Calu3 (cell line): ENCODE data around the gene VSTM1. TPM values are rescaled to one million over a fixed set of nuclear protein-coding genes. Genes with fewer than 3 reads are reported as not detected.

Experiments used
- BruUV-seq: library from RNA; stranded (reverse); fragments of 400-500 nt; replicated peaks from 2 replicates; lab custom pipeline; 2021; lab: Mats Ljungman, UMichigan
- CTCF ChIA-PET: fragments of 300-600 bp; sonication (Branson Sonifier 250); formaldehyde crosslinking; loops from one replicate; lab custom pipeline; 2022; ENCODE audit warnings: antibody characterized with exemption; lab: Charles Lee
- DNase-seq: peaks from one replicate; pipeline ENCODE4 v3.0.0; 2022
- H3K27ac Mint-ChIP-seq: one replicate; pipeline ENCODE4 v1.8.0; 2022; ENCODE audit warnings: mixed read lengths; ENCODE audit not compliant: unreplicated experiment
- H3K27me3 Mint-ChIP-seq: one replicate; pipeline ENCODE4 v1.8.0; 2022; ENCODE audit warnings: mixed read lengths; ENCODE audit not compliant: unreplicated experiment
- H3K36me3 Mint-ChIP-seq: one replicate; pipeline ENCODE4 v1.8.0; 2022; ENCODE audit warnings: mild to moderate bottlenecking, moderate library complexity, mixed read lengths; ENCODE audit not compliant: insufficient read depth, unreplicated experiment
- H3K4me1 Mint-ChIP-seq: one replicate; pipeline ENCODE4 v1.8.0; 2022; ENCODE audit warnings: mild to moderate bottlenecking, low read depth, mixed read lengths; ENCODE audit not compliant: unreplicated experiment
- H3K4me3 Mint-ChIP-seq: one replicate; pipeline ENCODE4 v1.8.0; 2022; ENCODE audit warnings: mild to moderate bottlenecking, low read depth, moderate library complexity, mixed read lengths; ENCODE audit not compliant: unreplicated experiment
- H3K9me3 Mint-ChIP-seq: one replicate; pipeline ENCODE4 v1.8.0; 2022; ENCODE audit warnings: low read depth, mixed read lengths; ENCODE audit not compliant: unreplicated experiment
- CTCF ChIP-seq: fragments of 200-600 bp; IDR thresholded peaks from one replicate; pipeline ENCODE4 v1.8.0; 2022; ENCODE audit warnings: antibody characterized with exemption; ENCODE audit not compliant: unreplicated experiment
- intact Hi-C: fragments of 100-400 bp; cut with micrococcal nuclease; formaldehyde crosslinking; loops from one replicate; pipeline ENCODE4 v1.10.0; 2022; ENCODE audit not compliant: unreplicated experiment
- total RNA-seq: library from RNA; stranded (reverse); gene quantifications from 2 replicates; pipeline ENCODE4 v1.2.3, GENCODE V29; 2022

VSTM1 gene
- total RNA-seq, 1 experiment from 2014 or later = not detected

GRCh38 chr19:53999694-54000093 is 64.0 kb downstream of the VSTM1 start:
- peak overlapping the region; percentile 5 for H3K27ac Mint-ChIP-seq
- peaks cover 64% of the 10 kb centered on the region for H3K4me1 Mint-ChIP-seq
- no peaks in the 10 kb centered on the region for H3K27me3 Mint-ChIP-seq
- DNase-seq = no peak
- H3K4me3 Mint-ChIP-seq = no peak overlapping the region
- no TSS peak for BruUV-seq
- peaks cover 2% of the 10 kb centered on the region for H3K9me3 Mint-ChIP-seq
- H3K36me3 Mint-ChIP-seq = peaks cover 84% of the 10 kb centered on the region
- CTCF ChIA-PET = no interaction called here
- no peak for TF ChIP-seq CTCF
- intact Hi-C loops = no loop called here

- Mint-ChIP-seq H3K4me3 (no peak overlapping the region), H3K36me3 (peaks cover 86% of the 10 kb centered on the region), H3K4me1 (peaks cover 77% of the 10 kb centered on the region), H3K9me3 (peaks cover 2% of the 10 kb centered on the region), H3K27me3 (no peaks in the 10 kb centered on the region), H3K27ac (no peak overlapping the region)
- DNase-seq = no peak
- intact Hi-C loops = no loop called here
- no TSS peak for BruUV-seq
- CTCF ChIA-PET = no interaction called here
- TF ChIP-seq CTCF = no peak
These were observed 65.5 kb downstream of the VSTM1 start for GRCh38 chr19:53998223-53998622.

GRCh38 chr19:53994811-53995210 is 68.9 kb downstream of the VSTM1 start:
- CTCF ChIA-PET = interaction anchor here (0.5 kb wide), 1 partner anchor 15 kb away, joined by 3 read pairs; no protein-coding TSS in a partner anchor
- H3K9me3 Mint-ChIP-seq = peaks cover 2% of the 10 kb centered on the region
- no peak for DNase-seq
- H3K4me1 Mint-ChIP-seq = peaks cover 61% of the 10 kb centered on the region
- H3K4me3 Mint-ChIP-seq = peak overlapping the region; percentile 62
- H3K27me3 Mint-ChIP-seq = no peaks in the 10 kb centered on the region
- H3K36me3 Mint-ChIP-seq = peaks cover 80% of the 10 kb centered on the region
- H3K27ac Mint-ChIP-seq = peak overlapping the region; percentile 94
- TF ChIP-seq CTCF = no peak
- BruUV-seq = no TSS peak
- intact Hi-C loops = no loop called here

- Mint-ChIP-seq H3K36me3 (peaks cover 67% of the 10 kb centered on the region), H3K27me3 (no peaks in the 10 kb centered on the region), H3K9me3 (peaks cover 2% of the 10 kb centered on the region), H3K4me1 (peaks cover 52% of the 10 kb centered on the region), H3K4me3 (peak overlapping the region; percentile 62), H3K27ac (peak overlapping the region; percentile 94)
- no TSS peak for BruUV-seq
- DNase-seq = no peak
- TF ChIP-seq CTCF = no peak
- CTCF ChIA-PET = interaction anchor here (0.5 to 0.9 kb wide), 2 partner anchors 30 to 66 kb away, joined by 3 to 5 read pairs; no protein-coding TSS in a partner anchor
- intact Hi-C loops = no loop called here
These were observed 70.2 kb downstream of the VSTM1 start for GRCh38 chr19:53993448-53993847.
